Measurements from ENCODE around the gene FKBP2.

The FKBP2 gene

DNA sequence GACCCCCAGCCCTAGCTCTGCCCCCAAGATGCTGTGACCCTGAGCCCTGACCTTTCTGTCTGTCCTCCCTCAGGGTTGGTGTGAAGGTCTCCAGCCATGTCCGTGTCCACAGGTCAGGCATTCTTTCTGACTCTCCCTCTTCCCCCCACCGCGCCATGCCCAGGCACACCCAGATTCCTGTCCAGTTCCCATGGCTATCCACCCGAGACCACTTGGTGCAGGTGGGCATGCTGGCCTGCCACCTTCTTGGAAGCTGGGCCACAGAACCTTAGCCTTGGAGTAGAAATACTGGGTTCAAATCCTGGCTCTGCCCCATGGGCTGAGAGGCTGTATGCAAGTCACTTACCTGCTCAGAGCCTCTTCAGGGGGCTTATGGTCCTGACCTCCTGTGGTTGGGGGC is 8.1 kb downstream of the FKBP2 start:
- ATAC-seq, result no peak
- Mint-ChIP-seq H3K4me3 (no peak overlapping the region), H3K27ac (no peak overlapping the region)

DNA sequence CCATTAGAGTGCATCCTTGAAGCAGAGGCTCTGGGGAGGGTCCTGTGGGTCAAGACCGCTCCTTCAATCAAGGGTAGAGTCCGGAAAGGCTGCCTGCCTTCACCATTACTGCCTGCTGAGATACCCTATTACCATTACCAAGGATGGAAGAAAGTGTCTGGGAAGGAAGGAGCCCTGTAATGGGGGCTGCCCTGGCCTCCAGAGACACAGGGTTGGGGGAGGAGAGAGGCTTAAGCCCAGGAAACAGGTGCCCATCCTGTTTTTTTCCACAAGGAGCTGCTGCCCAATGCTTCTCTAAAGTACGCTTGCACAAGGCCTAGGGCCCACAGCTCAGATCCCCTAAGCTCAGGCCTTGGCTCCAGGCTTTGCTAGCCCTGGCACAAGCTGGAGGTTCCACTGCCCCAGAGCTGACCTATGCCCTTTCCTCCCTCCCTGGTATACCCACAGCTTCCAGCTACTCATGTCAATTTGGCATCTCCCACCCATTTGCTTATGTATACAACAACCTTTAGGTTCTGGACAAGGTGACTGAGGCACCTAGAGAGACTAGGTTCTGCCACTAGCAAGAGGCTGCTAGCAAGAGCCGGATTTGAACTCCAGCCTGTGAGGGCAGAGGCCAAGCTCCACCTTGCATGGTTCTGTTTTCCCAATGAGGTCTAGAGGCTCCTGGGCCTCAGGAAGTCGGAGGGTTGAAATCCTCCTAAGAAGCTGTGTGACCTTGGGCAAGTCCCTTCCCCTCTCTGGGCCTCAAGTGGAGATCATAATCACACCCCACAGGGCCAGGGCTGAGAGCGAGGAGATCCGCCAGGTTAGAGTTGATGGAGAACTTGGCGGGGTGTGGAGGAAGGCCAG is 8.9 kb downstream of the FKBP2 start:
- no peaks in the 10 kb centered on the region for H3K9me3 Mint-ChIP-seq
- ATAC-seq, result no peak
- H3K27me3 Mint-ChIP-seq, result no peaks in the 10 kb centered on the region
- H3K36me3 Mint-ChIP-seq, result no peaks in the 10 kb centered on the region
- H3K4me3 Mint-ChIP-seq, result peak overlapping the region; percentile 26
- H3K4me1 Mint-ChIP-seq, result peaks cover 62% of the 10 kb centered on the region
- H3K27ac Mint-ChIP-seq, result no peak overlapping the region

More for the DNA sequence above, 8.1 kb downstream of the FKBP2 start:
- H3K27me3 Mint-ChIP-seq, result no peaks in the 10 kb centered on the region
- H3K36me3 Mint-ChIP-seq, result no peaks in the 10 kb centered on the region
- H3K9me3 Mint-ChIP-seq, result no peaks in the 10 kb centered on the region
- H3K4me1 Mint-ChIP-seq, result peaks cover 62% of the 10 kb centered on the region

DNA sequence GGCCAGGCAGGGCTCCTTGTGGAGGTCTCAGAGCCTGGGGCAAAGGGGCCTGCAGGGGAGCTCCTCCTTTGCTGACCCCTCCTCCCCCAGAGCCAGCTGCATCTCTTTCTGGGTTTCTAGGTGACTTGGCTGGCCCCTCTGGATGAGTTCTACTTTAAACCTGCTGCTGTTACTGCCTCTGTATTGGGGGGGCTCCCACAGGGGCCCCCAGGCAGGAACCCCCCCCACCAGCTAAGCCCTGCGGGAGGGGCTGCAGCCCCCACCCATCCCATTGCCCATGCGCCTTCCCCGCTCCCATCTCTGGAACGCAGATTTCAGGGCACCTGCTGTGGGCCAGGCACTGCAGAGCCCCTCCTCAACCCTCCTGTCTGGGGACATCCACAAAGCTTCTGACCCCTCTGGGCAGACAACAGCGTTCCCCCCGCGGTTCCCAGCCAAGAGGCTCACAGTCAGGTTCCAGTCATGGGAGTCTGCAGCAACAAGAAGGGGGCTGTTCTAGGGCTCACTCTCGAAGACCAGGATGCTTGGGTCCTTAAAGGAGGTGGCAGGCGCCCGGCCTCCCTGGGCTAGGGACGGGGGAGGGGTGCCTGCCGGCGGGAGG is 9.6 kb downstream of the FKBP2 start:
- Mint-ChIP-seq H3K4me1 (peaks cover 56% of the 10 kb centered on the region), H3K27ac (peak overlapping the region; percentile 35), H3K36me3 (no peaks in the 10 kb centered on the region), H3K4me3 (peak overlapping the region; percentile 79), H3K9me3 (no peaks in the 10 kb centered on the region), H3K27me3 (no peaks in the 10 kb centered on the region)
- ATAC-seq, result no peak

DNA sequence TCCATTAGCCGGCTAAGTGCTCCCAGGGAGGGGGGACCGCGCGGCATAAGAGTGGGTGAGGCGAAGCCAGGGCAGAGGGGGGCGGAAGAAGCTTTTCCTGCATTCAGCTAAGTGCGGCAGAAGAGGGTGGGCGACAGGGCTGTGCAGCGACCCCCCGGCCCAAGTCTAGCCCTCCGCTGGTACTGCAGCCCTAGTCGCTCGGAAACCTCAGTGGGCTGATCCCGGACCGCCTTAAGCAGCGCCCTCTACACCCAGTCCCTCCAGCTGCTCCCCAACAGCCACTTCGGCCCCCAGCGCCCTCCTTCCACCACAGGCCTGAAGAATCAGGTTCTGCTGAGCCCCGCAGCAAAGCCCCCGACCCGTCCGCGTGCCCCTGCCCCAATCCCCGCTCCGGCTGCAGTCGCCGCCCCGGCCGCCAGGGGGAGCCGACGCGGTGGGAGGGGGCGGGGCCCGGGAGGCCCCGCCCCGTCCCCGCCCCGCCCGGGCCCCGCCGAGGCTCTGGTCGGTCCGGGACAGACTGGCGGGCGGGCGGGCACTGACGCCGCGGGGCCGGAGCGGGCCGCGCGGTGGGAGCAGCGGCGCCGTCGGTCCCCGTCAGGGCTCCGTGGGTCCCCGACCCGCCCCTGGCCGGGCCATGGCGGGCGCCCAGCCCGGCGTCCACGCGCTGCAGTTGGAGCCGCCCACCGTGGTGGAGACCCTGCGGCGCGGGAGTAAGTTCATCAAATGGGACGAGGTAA is 10.3 kb downstream of the FKBP2 start, which contains the start of gene PLCB3:
Gene PLCB3, plus strand, starts transcription at position 515 of the 737 bp plus-strand sequence. Its CDS starts 120 bp downstream, at position 635.
- H3K36me3 Mint-ChIP-seq, result no peaks in the 10 kb centered on the region
- H3K27me3 Mint-ChIP-seq, result no peaks in the 10 kb centered on the region
- peak within 1 kb of the TSS; percentile 36 for H3K27ac Mint-ChIP-seq
- no peaks in the 10 kb centered on the region for H3K9me3 Mint-ChIP-seq
- H3K4me3 Mint-ChIP-seq, result peak within 1 kb of the TSS; percentile 86
- H3K4me1 Mint-ChIP-seq, result peaks cover 50% of the 10 kb centered on the region
- peak; percentile 73 for ATAC-seq

DNA sequence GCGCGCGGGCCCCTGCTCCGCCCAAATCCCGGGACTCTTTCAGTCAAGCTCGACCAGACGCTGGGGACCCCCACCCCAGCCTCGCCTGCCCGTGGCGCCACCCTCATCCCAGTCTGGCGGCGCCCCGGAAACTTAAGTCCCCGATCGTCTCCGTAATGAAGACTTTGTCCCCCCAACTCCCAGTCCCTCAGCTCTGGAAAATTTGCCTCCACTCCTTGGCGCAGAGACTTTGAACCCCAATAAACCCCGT is 10.8 kb downstream of the FKBP2 start:
- no peaks in the 10 kb centered on the region for H3K27me3 Mint-ChIP-seq
- peak overlapping the region; percentile 36 for H3K27ac Mint-ChIP-seq
- H3K4me3 Mint-ChIP-seq, result peak overlapping the region; percentile 86
- no peaks in the 10 kb centered on the region for H3K36me3 Mint-ChIP-seq
- ATAC-seq, result no peak
- H3K9me3 Mint-ChIP-seq, result no peaks in the 10 kb centered on the region
- H3K4me1 Mint-ChIP-seq, result peaks cover 50% of the 10 kb centered on the region

DNA sequence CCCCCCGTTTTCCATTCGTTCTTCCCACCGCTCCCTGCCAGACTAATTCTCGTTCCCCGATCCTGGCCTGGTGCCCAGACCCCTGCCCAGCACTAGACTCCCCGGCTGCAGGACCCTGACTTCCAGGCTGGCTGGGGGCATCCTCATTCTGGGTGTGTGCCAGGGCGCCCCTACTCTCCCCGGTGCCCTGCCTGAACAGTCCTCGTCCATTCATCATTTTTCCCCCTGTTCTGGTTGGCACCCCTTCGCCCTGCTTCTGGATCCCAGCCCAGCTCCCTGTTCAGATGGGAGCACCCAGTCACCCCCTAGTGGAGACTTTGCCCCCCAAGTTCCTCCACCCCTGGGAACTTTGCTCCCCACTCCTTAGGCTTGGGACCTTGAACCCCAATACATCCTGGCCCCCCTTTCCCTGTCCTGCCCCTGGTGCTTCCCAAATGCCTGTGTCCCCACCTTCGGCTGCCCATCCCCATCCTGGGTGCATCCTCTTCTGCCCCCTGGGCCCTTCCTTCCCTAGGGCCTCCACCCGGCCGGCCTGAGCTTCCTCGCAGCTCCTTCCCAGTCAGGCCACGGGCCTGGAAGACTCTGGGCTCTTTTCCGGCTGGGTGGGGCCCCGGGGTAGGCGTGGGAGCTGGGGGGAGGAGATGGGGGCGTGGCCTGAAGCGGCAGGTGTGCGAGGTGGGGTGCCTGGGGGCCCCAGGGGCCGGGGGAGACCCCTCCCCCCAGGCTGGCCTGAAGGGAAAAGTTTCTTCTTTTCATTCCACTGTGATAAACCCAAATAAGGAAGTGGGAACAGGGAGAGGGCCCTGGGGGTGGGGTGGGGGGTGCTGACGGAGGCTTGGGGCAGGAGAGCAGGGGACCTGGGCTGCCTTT is 11.3 kb downstream of the FKBP2 start:
- H3K36me3 Mint-ChIP-seq, result no peaks in the 10 kb centered on the region
- peaks cover 47% of the 10 kb centered on the region for H3K4me1 Mint-ChIP-seq
- peak overlapping the region; percentile 86 for H3K4me3 Mint-ChIP-seq
- H3K27me3 Mint-ChIP-seq, result no peaks in the 10 kb centered on the region
- ATAC-seq, result no peak
- H3K9me3 Mint-ChIP-seq, result no peaks in the 10 kb centered on the region
- H3K27ac Mint-ChIP-seq, result peak overlapping the region; percentile 36

DNA sequence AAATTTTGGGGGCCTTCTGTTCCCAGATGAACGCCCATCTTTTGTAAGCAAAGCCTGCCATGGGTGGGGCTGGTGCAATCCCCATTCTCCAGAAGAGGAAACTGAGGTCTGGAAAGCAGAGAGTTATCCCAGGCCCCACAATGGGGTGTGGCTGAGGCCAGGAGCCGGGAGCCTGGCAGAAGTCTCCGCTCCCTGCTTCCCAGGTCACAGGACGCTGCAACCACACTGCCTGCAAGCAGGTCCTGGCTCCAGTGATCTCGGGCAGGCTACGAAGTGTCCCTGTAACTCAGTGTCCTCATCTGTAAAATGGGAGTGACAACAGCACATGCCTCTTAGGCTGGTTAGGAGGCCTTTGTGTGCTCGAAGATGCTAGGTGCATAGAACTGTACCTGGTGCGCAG is 12.1 kb downstream of the FKBP2 start:
- H3K27ac Mint-ChIP-seq, result no peak overlapping the region
- no peaks in the 10 kb centered on the region for H3K27me3 Mint-ChIP-seq
- H3K36me3 Mint-ChIP-seq, result peaks cover 4% of the 10 kb centered on the region
- ATAC-seq, result no peak
- no peak overlapping the region for H3K4me3 Mint-ChIP-seq
- peaks cover 39% of the 10 kb centered on the region for H3K4me1 Mint-ChIP-seq
- H3K9me3 Mint-ChIP-seq, result no peaks in the 10 kb centered on the region

DNA sequence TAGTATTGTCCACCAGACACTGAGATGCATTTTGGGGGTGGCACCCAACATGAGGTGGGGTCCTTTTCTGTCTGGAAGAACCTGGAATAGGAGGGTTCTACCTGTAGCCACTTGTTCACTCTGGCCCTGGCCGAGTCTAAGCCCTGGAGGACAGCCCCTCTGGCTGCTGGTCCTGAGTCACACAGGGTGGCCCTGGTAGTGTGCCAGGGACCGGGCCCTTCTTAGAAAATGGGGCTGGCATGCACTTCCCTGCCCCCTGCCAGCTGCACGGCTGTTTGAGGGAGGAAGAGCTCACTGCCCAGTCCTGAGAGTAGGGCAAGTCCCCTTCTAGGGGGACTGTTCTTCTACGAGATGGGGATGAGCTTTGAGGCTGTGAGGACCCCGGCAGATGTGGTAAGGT is 12.6 kb downstream of the FKBP2 start:
- Mint-ChIP-seq H3K27me3 (no peaks in the 10 kb centered on the region), H3K27ac (no peak overlapping the region), H3K4me1 (peaks cover 37% of the 10 kb centered on the region), H3K4me3 (no peak overlapping the region), H3K36me3 (peaks cover 8% of the 10 kb centered on the region), H3K9me3 (no peaks in the 10 kb centered on the region)
- no peak for ATAC-seq

DNA sequence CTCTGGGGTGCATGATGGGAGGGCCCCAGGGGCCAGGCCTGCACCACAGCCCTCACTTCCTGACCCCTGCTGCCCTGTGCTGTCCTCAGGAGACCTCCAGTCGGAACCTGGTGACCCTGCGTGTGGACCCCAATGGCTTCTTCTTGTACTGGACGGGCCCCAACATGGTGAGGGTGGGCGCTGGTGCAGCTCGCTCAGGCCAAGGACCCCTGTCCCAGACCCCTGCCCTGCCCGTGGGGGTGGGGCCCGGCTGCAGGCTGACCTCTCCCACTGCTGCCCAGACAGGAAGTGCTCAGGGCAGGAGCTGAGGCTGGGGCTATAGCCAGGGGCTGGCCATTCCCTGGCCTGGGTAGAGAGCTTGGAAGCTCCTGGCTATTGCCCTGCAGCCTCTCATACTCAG is 13.4 kb downstream of the FKBP2 start:
- H3K27ac Mint-ChIP-seq, result peak overlapping the region; percentile 9
- H3K4me3 Mint-ChIP-seq, result no peak overlapping the region

DNA sequence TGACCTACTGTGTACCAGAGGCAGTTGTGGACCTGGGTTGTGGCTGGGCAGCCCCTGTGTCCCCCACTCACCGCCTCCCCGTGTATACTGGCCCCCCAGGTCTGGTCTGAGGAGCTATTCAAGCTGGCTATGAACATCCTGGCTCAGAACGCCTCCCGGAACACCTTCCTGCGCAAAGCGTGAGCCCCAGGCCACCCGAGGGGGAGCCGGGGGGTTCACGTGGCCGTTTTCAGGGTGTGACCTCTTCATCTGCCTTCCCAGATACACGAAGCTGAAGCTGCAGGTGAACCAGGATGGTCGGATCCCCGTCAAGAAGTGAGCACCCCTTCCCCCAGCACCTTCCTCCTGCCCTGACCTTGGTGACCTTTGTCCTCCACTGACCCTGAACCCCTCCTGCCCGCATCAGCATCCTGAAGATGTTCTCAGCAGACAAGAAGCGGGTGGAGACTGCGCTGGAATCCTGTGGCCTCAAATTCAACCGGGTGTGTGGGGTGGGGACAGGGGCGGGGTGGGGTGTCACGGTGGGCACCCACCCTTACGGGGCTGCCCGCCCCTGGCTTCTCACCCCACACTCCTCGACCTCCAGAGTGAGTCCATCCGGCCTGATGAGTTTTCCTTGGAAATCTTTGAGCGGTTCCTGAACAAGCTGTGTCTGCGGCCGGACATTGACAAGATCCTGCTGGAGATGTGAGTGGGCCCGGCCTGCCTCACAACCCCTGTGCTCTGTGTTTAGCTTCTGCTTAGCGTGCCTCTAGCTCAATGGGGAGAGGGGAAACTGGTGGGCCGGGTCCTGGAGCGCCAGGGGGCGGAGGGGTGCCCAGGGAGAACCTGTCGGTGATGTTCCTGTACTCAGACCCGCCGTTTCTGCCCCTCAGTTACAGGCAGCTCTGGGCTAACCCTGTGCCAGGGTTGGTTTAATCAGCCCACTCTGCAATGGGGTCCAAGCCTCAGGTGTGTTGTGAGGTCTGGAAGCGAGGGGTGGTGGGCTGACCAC is 14.5 kb downstream of the FKBP2 start:
- Mint-ChIP-seq H3K9me3 (no peaks in the 10 kb centered on the region), H3K27me3 (no peaks in the 10 kb centered on the region), H3K4me1 (peaks cover 45% of the 10 kb centered on the region), H3K4me3 (no peak overlapping the region), H3K27ac (no peak overlapping the region), H3K36me3 (peaks cover 22% of the 10 kb centered on the region)
- no peak for ATAC-seq

More for the DNA sequence above, 13.4 kb downstream of the FKBP2 start:
- Mint-ChIP-seq H3K9me3 (no peaks in the 10 kb centered on the region), H3K4me1 (peaks cover 40% of the 10 kb centered on the region), H3K36me3 (peaks cover 11% of the 10 kb centered on the region), H3K27me3 (no peaks in the 10 kb centered on the region)
- no peak for ATAC-seq

DNA sequence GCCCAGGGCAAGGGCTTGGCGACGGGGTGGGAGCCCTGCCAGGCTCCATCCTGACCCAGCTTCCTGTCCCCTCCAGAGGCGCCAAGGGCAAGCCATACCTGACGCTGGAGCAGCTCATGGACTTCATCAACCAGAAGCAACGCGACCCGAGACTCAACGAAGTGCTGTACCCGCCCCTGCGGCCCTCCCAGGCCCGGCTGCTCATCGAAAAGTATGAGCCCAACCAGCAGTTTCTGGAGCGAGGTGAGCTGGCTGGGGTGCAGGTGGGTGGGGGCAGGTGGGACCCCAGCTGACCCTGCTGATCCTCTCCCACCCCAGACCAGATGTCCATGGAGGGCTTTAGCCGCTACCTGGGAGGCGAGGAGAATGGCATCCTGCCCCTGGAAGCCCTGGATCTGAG is 15.4 kb downstream of the FKBP2 start:
- Mint-ChIP-seq H3K36me3 (peaks cover 23% of the 10 kb centered on the region), H3K4me3 (no peak overlapping the region), H3K9me3 (no peaks in the 10 kb centered on the region), H3K27me3 (no peaks in the 10 kb centered on the region), H3K4me1 (peaks cover 38% of the 10 kb centered on the region), H3K27ac (no peak overlapping the region)
- ATAC-seq, result no peak

DNA sequence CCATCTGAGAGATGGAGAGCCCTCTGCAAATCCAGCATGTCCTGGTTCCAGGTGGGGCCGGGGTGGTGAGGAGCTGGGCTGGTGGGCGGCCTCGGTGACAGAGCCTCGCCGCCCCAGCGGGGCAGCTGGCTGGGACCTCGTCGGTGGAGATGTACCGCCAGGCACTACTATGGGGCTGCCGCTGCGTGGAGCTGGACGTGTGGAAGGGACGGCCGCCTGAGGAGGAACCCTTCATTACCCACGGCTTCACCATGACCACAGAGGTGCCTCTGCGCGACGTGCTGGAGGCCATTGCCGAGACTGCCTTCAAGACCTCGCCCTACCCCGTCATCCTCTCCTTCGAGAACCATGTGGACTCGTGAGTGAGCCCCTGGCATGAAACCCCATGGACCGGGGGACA is 17.5 kb downstream of the FKBP2 start:
- no peak for ATAC-seq

DNA sequence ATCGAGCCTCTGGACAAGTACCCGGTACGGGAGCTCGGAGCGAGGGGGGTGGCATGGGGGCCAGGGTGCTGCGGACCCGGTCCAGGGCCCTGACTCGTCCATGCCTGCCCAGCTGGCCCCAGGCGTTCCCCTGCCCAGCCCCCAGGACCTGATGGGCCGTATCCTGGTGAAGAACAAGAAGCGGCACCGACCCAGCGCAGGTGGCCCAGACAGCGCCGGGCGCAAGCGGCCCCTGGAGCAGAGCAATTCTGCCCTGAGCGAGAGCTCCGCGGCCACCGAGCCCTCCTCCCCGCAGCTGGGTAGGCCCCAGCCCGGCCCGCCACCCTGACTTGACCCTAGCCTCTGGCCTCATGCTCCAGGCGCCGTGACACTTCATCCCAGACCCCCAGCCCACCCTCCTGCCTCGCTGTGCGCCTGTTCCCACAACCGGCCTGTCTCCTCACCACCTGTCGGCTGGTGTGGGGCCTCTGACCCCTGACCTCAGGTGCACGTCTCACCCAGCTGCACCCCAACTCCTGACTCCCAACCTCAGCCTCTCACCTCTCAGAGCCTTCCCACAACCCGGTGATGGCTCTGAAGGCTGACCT is 18.1 kb downstream of the FKBP2 start:
- H3K4me3 Mint-ChIP-seq, result no peak overlapping the region
- no peaks in the 10 kb centered on the region for H3K9me3 Mint-ChIP-seq
- ATAC-seq, result peak; percentile 4
- peaks cover 39% of the 10 kb centered on the region for H3K36me3 Mint-ChIP-seq
- H3K27ac Mint-ChIP-seq, result no peak overlapping the region
- H3K4me1 Mint-ChIP-seq, result peaks cover 15% of the 10 kb centered on the region
- no peaks in the 10 kb centered on the region for H3K27me3 Mint-ChIP-seq

More for the DNA sequence above, 17.5 kb downstream of the FKBP2 start:
- Mint-ChIP-seq H3K9me3 (no peaks in the 10 kb centered on the region), H3K4me1 (peaks cover 22% of the 10 kb centered on the region), H3K4me3 (no peak overlapping the region), H3K27ac (no peak overlapping the region), H3K27me3 (no peaks in the 10 kb centered on the region), H3K36me3 (peaks cover 39% of the 10 kb centered on the region)
